NCI-H748 treated with DMSO at 0.1 percent for 48 hours (cell line): Measurements from ENCODE around the gene UBR4.
"Not testable (repeated sequence)": the region's sequence is repeated elsewhere in the genome, so short reads cannot be mapped to it uniquely, and the experiment has no call there.

ENCODE experiments used
- DNase-seq: peaks from one replicate; lab custom pipeline; 2025; lab: John Stamatoyannopoulos, UW

The UBR4 gene

DNA sequence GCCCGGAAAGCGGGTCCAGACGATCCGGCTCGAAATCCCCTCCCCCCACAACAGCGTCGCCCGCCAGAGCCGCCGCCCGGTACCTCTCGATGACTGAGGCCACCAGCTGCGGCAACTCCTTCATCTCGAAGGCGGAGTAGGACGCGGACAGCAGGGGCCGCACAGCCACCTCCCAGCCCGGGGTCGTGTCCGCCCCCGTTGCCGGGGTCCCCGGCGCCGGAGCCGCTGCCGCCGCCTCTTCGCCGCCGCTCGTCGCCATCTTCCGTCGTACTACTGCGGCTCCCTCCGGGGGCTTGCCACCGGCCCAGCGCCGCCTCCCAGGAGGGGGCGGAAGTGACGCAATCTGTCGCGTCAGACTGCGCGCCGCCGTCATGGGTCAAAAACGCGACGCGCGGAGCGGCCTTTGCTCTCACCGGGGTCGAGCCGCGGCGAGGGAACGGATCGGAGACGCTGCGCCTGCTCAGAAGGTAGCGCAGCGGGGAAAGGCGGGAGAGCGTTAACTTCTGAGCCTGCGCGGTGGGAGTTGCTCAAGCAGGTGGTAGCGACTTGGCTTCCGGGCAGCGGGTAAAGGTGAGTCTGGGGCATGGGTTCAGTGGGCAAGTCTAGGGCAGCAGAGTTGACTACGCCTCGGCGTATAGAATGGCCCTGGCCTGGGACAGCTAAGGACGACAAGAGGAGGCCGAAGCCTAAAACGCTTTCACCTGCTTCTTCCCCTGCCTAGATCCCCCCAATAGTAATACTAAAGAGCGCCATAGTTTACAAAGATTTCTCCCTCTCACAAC lies at the start of gene UBR4:
UBR4 (minus strand) TSS at position 277 of the 782 bp plus-strand sequence; CDS start at position 259, 18 bp downstream.
- DNase-seq = peak; percentile 78

- no peak for DNase-seq
These were observed 48.3 kb upstream of the UBR4 start for GRCh38 chr1:19258353-19258752.

DNA sequence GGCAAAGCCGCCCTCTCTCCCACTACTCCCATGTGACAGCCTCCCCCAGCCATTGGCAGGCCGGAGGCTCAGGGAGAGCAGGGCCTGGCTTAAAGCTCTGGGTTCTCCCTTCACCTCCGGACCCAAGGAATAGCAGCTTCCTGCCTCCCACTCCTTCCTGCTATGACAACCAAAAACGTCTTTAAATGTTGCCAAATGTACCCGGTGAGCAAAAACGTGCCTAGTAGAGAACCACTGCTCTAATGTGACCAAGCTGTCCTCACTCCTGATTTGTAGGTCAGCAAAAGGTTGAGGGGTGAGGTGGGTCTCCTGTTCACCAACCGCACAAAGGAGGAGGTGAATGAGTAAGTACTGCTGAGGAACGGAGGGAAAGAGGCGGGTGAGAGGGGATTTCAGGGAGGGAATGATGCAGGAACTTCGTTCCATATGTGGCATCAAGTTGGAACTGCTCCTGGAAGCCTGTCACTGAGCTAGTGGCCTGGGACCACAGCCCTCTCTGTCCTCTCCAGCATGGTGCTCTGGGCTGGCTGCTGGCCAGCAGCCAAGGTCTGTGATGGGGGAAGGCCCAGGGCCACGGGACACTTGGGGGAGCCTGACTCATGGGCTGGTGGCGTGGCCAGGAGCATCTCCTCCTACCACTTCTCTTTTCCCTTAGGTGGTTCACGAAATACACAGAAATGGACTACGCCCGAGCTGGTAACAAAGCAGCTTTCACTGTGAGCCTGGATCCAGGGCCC lies 47.3 kb upstream of the UBR4 start:
- DNase-seq = no peak

GRCh38 chr1:19256301-19256700 lies 46.2 kb upstream of the UBR4 start:
- not testable (repeated sequence) for DNase-seq

DNA sequence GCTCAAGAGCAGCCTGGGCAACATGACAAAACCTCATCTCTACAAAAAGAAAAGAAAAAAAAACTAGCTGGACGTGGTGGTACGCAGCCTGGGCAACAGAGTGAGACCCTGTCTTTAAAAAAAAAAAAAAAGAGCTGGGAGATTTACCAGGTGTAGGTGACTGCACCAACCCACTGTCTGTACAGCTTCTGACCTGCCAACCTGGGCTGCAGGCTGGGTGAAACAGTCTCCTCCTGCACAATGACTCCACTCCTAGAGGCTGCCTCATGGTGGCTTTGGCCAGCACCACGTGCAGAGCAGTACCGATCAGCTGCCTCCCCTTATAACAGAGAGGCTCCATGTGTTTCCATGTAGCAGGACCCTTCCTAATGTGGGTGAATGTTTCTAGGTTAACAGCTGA lies 45.2 kb upstream of the UBR4 start:
- no peak for DNase-seq

GRCh38 chr1:19254416-19254815 lies 44.4 kb upstream of the UBR4 start:
- DNase-seq = no peak

- DNase-seq = peak; percentile 72
These were observed 41.5 kb upstream of the UBR4 start, which contains the start of the genes EMC1 and MRTO4 for GRCh38 chr1:19251305-19252196. TSS of gene EMC1 (minus strand) at chr1:19251524. CDS start at chr1:19251509, 15 bp downstream. TSS of gene MRTO4 (plus strand) at chr1:19251805. CDS start at chr1:19251836, 31 bp downstream.

DNA sequence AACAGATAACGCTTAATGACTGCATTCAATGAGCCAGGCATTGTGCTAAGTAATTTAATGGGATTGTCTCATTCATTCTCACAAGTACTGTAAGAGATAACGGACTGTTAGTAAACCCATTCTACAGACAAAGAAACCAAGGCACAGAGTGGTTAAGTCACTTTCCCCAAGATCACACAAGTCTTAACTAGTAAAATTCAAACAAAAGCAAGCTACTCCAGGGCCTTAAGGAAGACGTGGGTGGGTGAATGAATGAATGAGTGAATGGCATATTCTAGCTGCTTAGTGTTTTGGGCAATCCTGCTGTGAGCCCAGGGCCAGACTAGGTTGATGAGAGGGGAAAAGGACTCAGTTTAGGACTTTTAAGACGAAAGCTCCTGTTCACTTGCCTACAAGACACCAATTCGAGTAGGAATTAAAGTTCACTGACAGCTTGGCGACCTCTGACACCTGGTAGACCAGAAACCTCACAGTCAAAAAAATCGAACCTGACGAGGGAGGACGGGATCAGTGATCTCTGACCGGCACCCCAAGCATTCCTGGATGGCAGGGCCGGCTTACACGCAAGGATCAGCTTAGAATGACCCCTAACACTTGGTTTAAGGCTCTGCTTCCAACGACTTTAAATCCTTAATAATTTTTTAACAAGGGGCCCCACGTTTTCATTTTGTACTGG lies 40.7 kb upstream of the UBR4 start:
- DNase-seq = no peak

- DNase-seq = peak; percentile 0
These were observed 30.8 kb upstream of the UBR4 start for GRCh38 chr1:19240673-19241538.

DNA sequence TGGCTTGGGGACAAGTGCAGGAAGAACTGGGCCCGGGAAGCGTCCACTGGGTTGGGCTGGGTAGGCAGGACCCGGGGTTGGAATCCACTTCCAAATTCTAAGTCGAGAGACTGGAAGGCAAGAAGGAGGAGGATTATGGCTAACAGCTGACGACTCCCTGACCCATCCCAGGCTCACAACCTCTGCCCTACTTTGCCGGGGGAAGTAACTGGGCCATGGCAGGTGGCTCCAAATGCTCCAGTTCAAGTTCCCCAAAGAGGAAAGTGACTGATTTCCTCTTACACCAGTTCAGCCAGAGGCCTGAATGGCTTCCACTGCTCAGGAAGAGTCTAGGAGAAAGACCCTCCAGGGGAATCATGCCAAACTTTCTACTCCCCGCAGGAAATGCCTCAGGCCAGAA lies 29.8 kb upstream of the UBR4 start:
- DNase-seq = no peak

GRCh38 chr1:19234224-19234623 lies 24.2 kb upstream of the UBR4 start:
- no peak for DNase-seq

GRCh38 chr1:19232524-19232846 lies 22.4 kb upstream of the UBR4 start:
- DNase-seq = no peak

- DNase-seq = not testable (repeated sequence)
These were observed 21.9 kb upstream of the UBR4 start for GRCh38 chr1:19231736-19232523.

DNA sequence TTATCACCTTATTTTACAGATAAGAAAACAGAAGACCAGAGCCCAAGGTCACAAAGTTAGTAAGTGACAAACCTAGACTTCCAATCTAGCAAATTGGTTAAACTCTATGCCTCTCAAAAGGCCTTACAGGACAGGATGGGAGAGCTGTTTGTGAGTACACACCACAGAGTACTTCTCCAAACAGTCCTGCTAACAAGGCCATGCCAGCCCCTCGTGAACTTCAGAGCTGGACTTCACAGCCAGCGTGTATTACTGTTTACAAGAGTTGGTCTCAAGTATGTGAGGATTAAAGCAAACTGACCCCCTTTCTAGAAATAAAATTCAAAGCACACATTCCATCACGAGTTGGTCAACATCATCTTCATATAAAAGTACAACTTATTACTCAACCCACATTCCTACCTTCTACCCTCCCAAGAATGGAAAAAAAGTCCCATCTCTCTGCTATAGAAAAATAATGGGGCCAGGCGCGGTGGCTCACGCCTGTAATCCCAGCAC lies 19.8 kb upstream of the UBR4 start:
- DNase-seq = no peak

- no peak for DNase-seq
These were observed 19.2 kb upstream of the UBR4 start for GRCh38 chr1:19229229-19229628.

DNA sequence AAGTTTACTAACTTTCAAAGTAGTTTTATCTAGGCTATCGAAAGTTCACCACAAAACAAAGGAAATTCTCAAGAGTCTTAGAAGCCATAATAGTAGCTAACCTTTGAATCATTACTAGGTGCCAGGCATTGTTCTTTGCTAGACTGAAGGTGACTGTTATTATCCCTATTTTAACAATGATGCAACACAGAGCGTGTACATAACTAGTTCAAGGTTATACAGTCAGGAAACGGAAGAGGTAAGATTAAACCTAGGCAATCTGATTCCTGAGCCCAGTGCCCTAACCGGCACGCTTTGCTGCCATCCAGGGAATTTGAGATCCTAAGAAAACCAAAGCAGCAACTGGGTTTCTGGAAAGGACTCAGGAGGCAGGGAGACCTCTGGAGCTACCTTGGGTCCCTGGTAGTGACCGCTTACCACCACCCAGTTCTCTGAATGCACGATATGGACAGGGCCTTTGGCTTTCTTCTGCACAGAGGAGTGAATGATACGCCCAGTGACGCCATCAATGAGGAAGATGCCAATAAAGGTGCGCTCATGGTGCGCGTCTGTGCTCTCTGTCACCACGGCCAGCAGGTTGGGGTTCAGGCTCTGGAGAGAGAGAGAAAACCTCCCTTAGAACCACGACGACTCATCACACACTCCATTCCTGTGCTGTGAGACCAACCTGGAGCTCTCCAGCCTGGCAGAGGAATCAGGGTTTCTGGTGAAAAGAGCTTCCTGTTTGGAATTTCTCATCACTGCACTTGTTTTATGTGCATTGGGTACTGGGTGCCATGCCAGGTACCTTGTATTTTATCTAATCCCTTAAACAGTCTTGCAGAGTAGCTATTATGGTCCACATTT lies 13.1 kb upstream of the UBR4 start:
- no peak for DNase-seq

DNA sequence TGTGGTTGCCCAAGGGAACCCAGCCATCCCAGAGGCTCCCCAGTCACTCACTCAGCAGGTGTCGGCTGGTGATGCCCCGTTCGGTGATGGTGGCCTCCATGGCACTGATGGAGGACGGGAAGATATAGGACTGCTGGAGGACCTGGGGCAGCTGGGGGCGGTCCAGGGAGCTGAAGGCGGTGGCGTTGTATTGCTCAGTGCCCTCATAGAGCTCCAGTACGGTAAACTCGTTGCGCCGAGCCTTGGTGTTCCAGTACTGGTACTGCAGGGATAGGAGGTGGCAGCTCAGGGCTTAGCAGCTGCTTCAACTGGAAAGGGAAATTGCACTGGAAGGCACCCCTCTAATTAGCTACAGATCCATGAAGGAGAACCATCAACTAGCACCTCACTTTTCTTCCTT lies 12.5 kb upstream of the UBR4 start:
- no peak for DNase-seq

DNA sequence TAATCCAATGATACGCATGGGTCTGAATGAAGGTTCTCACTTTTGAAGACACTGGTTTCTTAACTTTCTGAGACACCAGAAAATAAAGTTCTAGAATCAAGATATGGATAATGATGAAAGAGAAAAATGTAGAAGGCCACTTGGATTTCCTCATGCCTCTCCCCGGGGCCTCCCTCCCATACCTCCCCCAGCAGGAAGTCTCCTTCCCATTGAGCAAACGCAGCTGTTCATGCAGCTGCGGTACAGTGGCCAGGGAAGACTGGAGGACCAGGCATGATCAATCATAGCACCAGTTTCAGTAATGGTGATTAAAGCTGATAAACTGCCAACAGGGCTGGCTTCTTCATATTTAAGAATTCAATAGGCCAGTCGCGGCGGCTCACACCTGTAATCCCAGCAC lies 10.9 kb upstream of the UBR4 start:
- no peak for DNase-seq
